Colonic mucosa (tissue), 4 donors: Measurements from ENCODE around the gene RNF150. TPM values are rescaled to one million over a fixed set of nuclear protein-coding genes. Genes with fewer than 3 reads are reported as not detected.
A peak's percentile ranks its signal among the peaks of the same experiment; 100 is the strongest.

ENCODE experiments used
- DNase-seq: peaks from one replicate; pipeline ENCODE4 v3.0.0-alpha.2; 2020
- H3K27ac ChIP-seq: fragments of 200-600 bp; one replicate; pipeline ENCODE4 v1.8.0; 2021
- H3K27me3 ChIP-seq: fragments of 200-600 bp; one replicate; pipeline ENCODE4 v1.8.0; 2021
- H3K36me3 ChIP-seq: fragments of 200-600 bp; one replicate; pipeline ENCODE4 v1.8.0; 2021
- H3K4me1 ChIP-seq: fragments of 200-600 bp; one replicate; pipeline ENCODE4 v1.8.0; 2021; ENCODE audit warnings: mild to moderate bottlenecking
- H3K4me3 ChIP-seq: fragments of 200-600 bp; one replicate; pipeline ENCODE4 v1.8.0; 2021
- H3K9ac ChIP-seq, 2 donors: one replicate each; pipeline ENCODE4 v1.7.0; 2013; ENCODE audit warnings: control low read depth in 2 of 2, low read depth in 2 of 2, low read length in 2 of 2
- H3K9me3 ChIP-seq: fragments of 200-600 bp; one replicate; pipeline ENCODE4 v1.8.0; 2021
- CTCF ChIP-seq: fragments of 200-600 bp; IDR thresholded peaks from one replicate; pipeline ENCODE4 v1.8.0; 2022; ENCODE audit warnings: antibody characterized with exemption, mild to moderate bottlenecking
- intact Hi-C: fragments of 100-400 bp; cut with DNase I; formaldehyde crosslinking; loops from one replicate; pipeline ENCODE4 v1.14.1; 2022
- total RNA-seq, 2 donors: library from RNA; stranded (reverse); fragmentation: NEBNext Ultra II Directional in 1 of 2; extraction: Animal tissue kit (Norgen Biotek cat#: 25700) in 1 of 2; gene quantifications; one replicate each; pipeline ENCODE4 v1.2.1, GENCODE V29; 2021
- donor health status: healthy.
- donor health status: DM: no; HTN: no; CAD: no.
- donor health status: DM: no; HTN: no; CAD: no.

RNF150 gene
- 1 to 10 TPM in 1 of 2 donors, under 1 TPM in 1; 0.86 to 6.9 TPM for total RNA-seq

- intact Hi-C loops, result loop anchor here (2.0 kb wide), 1 partner anchor 271 kb away; no protein-coding TSS in a partner anchor
- TF ChIP-seq CTCF, result no peak
- Histone ChIP-seq H3K4me3 (peak within 1 kb of the TSS; percentile 66), H3K36me3 (no peaks in the 10 kb centered on the region), H3K4me1 (no peaks in the 10 kb centered on the region), H3K9ac (peak within 1 kb of the TSS in 1 of 2 donors; percentile 66), H3K27me3 (peaks cover 12% of the 10 kb centered on the region), H3K27ac (peak within 1 kb of the TSS; percentile 36), H3K9me3 (no peaks in the 10 kb centered on the region)
- peak; percentile 66 for DNase-seq
Measured at GRCh38 chr4:141133146-141133998, at the start of gene RNF150. RNF150 (minus strand) TSS chr4:141133469.

- H3K36me3 ChIP-seq, result no peaks in the 10 kb centered on the region
- H3K9ac ChIP-seq, result no peak overlapping the region
- no peak overlapping the region for H3K4me3 ChIP-seq
- no peak for DNase-seq
- no peak for TF ChIP-seq CTCF
- H3K9me3 ChIP-seq, result no peaks in the 10 kb centered on the region
- intact Hi-C loops, result no loop called here
- H3K27me3 ChIP-seq, result no peaks in the 10 kb centered on the region
- no peak overlapping the region for H3K27ac ChIP-seq
- no peaks in the 10 kb centered on the region for H3K4me1 ChIP-seq
Measured at GRCh38 chr4:141180991-141181761, 47.9 kb upstream of the RNF150 start.

- intact Hi-C loops, result no loop called here
- no peaks in the 10 kb centered on the region for H3K4me1 ChIP-seq
- no peak overlapping the region for H3K9ac ChIP-seq
- TF ChIP-seq CTCF, result no peak
- H3K27ac ChIP-seq, result no peak overlapping the region
- no peaks in the 10 kb centered on the region for H3K9me3 ChIP-seq
- no peak overlapping the region for H3K4me3 ChIP-seq
- no peaks in the 10 kb centered on the region for H3K36me3 ChIP-seq
- no peaks in the 10 kb centered on the region for H3K27me3 ChIP-seq
- DNase-seq, result no peak
Measured at GRCh38 chr4:141179474-141180373, 46.5 kb upstream of the RNF150 start.

- H3K27me3 ChIP-seq, result no peaks in the 10 kb centered on the region
- H3K4me1 ChIP-seq, result no peaks in the 10 kb centered on the region
- H3K9ac ChIP-seq, result no peak overlapping the region
- no peaks in the 10 kb centered on the region for H3K9me3 ChIP-seq
- no peak for DNase-seq
- intact Hi-C loops, result no loop called here
- no peak overlapping the region for H3K4me3 ChIP-seq
- no peak for TF ChIP-seq CTCF
- H3K27ac ChIP-seq, result no peak overlapping the region
- H3K36me3 ChIP-seq, result no peaks in the 10 kb centered on the region
Measured at GRCh38 chr4:141177171-141177570, 43.9 kb upstream of the RNF150 start.

- DNase-seq, result no peak
- H3K9me3 ChIP-seq, result no peaks in the 10 kb centered on the region
- no peaks in the 10 kb centered on the region for H3K36me3 ChIP-seq
- intact Hi-C loops, result no loop called here
- no peaks in the 10 kb centered on the region for H3K27me3 ChIP-seq
- no peak overlapping the region for H3K9ac ChIP-seq
- H3K4me1 ChIP-seq, result no peaks in the 10 kb centered on the region
- no peak for TF ChIP-seq CTCF
- no peak overlapping the region for H3K27ac ChIP-seq
- H3K4me3 ChIP-seq, result no peak overlapping the region
Measured at GRCh38 chr4:141174457-141174856, 41.2 kb upstream of the RNF150 start.
